Smooth muscle cell (in vitro differentiated cells): ENCODE results near the gene CDYL. TPM values are rescaled to one million over a fixed set of nuclear protein-coding genes. Genes with fewer than 3 reads are reported as not detected.
"Not testable (repeated sequence)": the region's sequence is repeated elsewhere in the genome, so short reads cannot be mapped to it uniquely, and the experiment has no call there.

ENCODE experiments used
- DNase-seq: peaks from one replicate; lab custom pipeline; 2025; ENCODE audit not compliant: unreplicated experiment; lab: John Stamatoyannopoulos, UW
- H2AFZ ChIP-seq: fragments of 200-600 bp; sonication (generic); 2 replicates; pipeline ENCODE4 v1.6.0; 2016; ENCODE audit warnings: antibody characterized with exemption, low read depth, mild to moderate bottlenecking
- H3F3A ChIP-seq: fragments of 200-600 bp; sonication (generic); 2 replicates; pipeline ENCODE4 v1.6.0; 2017; ENCODE audit warnings: antibody characterized with exemption, low read depth
- H3K27ac ChIP-seq: fragments of 200-600 bp; sonication (generic); 2 replicates; pipeline ENCODE4 v1.5.1; 2016; ENCODE audit warnings: low read depth, mild to moderate bottlenecking
- H3K27me3 ChIP-seq: fragments of 200-600 bp; sonication (generic); 2 replicates; pipeline ENCODE4 v1.6.1; 2016; ENCODE audit warnings: low read depth, mild to moderate bottlenecking
- H3K36me3 ChIP-seq: fragments of 200-600 bp; sonication (generic); 2 replicates; pipeline ENCODE4 v1.5.1; 2016; ENCODE audit warnings: low read depth
- H3K4me1 ChIP-seq: fragments of 200-600 bp; sonication (generic); 2 replicates; pipeline ENCODE4 v1.5.1; 2016; ENCODE audit warnings: low read depth
- H3K4me2 ChIP-seq: fragments of 200-600 bp; sonication (generic); 2 replicates; pipeline ENCODE4 v1.6.0; 2016; ENCODE audit warnings: mild to moderate bottlenecking
- H3K4me3 ChIP-seq: fragments of 200-600 bp; sonication (generic); 2 replicates; pipeline ENCODE4 v1.5.1; 2016; ENCODE audit warnings: mild to moderate bottlenecking
- H3K79me2 ChIP-seq: fragments of 200-600 bp; sonication (generic); 2 replicates; pipeline ENCODE4 v1.6.0; 2016; ENCODE audit warnings: low read depth, mild to moderate bottlenecking
- H3K9ac ChIP-seq: fragments of 200-600 bp; sonication (generic); 2 replicates; pipeline ENCODE4 v1.6.0; 2016; ENCODE audit warnings: low read depth
- H3K9me3 ChIP-seq: fragments of 200-600 bp; sonication (generic); replicated peaks from 2 replicates; pipeline ENCODE4 v1.5.1; 2016; ENCODE audit warnings: low read depth
- H4K20me1 ChIP-seq: fragments of 200-600 bp; sonication (generic); 2 replicates; pipeline ENCODE4 v1.6.0; 2016; ENCODE audit warnings: low read depth
- CTCF ChIP-seq: fragments of 200-600 bp; sonication (generic); IDR thresholded peaks from 2 replicates; pipeline ENCODE4 v1.5.1; 2017; ENCODE audit warnings: borderline replicate concordance, mild to moderate bottlenecking, antibody characterized with exemption; ENCODE audit not compliant: insufficient read depth, poor library complexity, severe bottlenecking
- WGBS: methylation state at CpG from one replicate; pipeline ENCODE4 v1.1.7; 2016; ENCODE audit warnings: low lambda C conversion rate; 5-methylcytosine and 5-hydroxymethylcytosine counted together
- polyA plus RNA-seq: library from polyadenylated mRNA; unstranded; fragments of >200 nt; fragmentation: Nextera tagmentation; extraction: Ambion mirVana; gene quantifications from 2 replicates; pipeline ENCODE4 v1.2.1, GENCODE V29; 2016
- total RNA-seq: library from RNA; depleted of rRNA; stranded (reverse); fragments of >200 nt; gene quantifications from 2 replicates; pipeline ENCODE4 v1.2.3, GENCODE V29; 2014

CDYL gene
- total and polyA plus RNA-seq, 2 experiments from 2014 or later: 28.7 to 34.5 TPM

DNA sequence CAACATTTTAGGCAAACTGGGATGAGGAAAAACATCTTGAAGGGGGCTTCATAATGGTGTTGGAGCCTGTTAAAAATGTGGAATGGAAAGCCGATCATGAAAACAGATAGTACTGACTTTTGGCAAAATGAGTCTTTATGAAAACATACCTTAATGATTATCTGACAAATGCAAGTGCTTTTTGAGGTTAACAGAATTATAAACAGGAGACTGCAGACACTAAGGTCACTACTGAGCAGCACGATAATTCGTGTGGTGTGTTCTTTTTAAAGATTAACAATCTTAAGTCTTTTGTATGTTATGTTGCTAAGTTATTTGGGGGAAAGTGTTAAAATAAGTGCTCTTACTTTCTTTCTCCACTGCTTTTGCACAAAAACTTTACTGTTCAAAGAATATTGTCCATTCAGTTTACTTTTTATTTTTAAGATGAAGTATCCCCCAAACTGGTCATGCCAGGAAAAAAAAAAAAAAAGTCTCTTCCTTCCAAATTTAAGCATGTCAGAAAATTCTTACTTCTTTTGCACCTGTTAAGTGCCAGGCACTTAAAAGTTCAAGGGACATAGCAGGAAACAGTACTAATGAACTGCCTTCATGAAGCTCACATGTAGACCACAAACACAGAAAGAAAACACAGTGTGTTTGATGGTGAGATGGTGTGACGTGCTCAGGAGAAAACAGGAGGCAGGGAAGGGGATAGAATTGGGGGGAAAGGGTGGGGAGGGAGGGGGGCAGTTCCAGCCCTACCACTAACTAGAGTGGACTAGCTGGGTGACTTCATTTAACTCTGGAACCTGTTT lies 73.2 kb downstream of the CDYL start:
- TF ChIP-seq CTCF: no peak
- Histone ChIP-seq H3K4me2 (no peak overlapping the region), H3K27me3 (no peaks in the 10 kb centered on the region), H3K9me3 (peaks cover 4% of the 10 kb centered on the region), H3K36me3 (no peaks in the 10 kb centered on the region), H2AFZ (no peak overlapping the region), H3K9ac (no peak overlapping the region), H3K4me1 (peaks cover 11% of the 10 kb centered on the region), H3K4me3 (no peak overlapping the region), H4K20me1 (peaks cover 99% of the 10 kb centered on the region), H3F3A (no peaks in the 10 kb centered on the region), H3K79me2 (peaks cover 94% of the 10 kb centered on the region), H3K27ac (no peak overlapping the region)
- WGBS: 88% methylated on average over 4 of the region's 4 CpGs
- DNase-seq: no peak

GRCh38 chr6:4851035-4851434 lies 74.8 kb downstream of the CDYL start:
- H3K9me3 ChIP-seq: no peaks in the 10 kb centered on the region
- TF ChIP-seq CTCF: no peak
- peaks cover 11% of the 10 kb centered on the region for H3K4me1 ChIP-seq
- 98% methylated on average over 4 of the region's 4 CpGs for WGBS
- peaks cover 93% of the 10 kb centered on the region for H3K79me2 ChIP-seq
- no peak for DNase-seq
- peaks cover 100% of the 10 kb centered on the region for H4K20me1 ChIP-seq
- H3K27me3 ChIP-seq: no peaks in the 10 kb centered on the region
- no peaks in the 10 kb centered on the region for H3K36me3 ChIP-seq
- H3K4me3 ChIP-seq: no peak overlapping the region
- H3K9ac ChIP-seq: no peak overlapping the region
- H3K4me2 ChIP-seq: no peak overlapping the region
- H2AFZ ChIP-seq: no peak overlapping the region
- H3F3A ChIP-seq: no peaks in the 10 kb centered on the region
- H3K27ac ChIP-seq: no peak overlapping the region

DNA sequence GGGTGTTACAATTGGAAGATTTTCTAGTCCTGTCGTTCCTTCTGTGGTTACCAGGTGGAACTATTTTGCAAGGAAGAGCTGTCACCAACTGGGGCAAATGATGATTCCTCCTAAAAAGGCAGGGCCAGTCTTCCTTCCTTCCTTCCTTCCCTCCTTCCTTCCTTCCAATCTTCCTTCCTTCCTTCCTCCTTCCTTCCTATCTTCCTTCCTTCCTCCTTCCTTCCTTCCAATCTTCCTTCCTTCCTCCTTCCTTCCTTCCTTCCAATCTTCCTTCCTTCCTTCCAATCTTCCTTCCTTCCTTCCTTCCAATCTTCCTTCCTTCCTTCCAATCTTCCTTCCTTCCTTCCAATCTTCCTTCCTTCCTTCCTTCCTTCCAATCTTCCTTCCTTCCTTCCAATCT lies 76.0 kb downstream of the CDYL start:
- not testable (repeated sequence) for H3K36me3 ChIP-seq, H3K9ac ChIP-seq, H2AFZ ChIP-seq, H3K27ac ChIP-seq, H3F3A ChIP-seq, H3K4me2 ChIP-seq, H3K4me3 ChIP-seq, H3K9me3 ChIP-seq, DNase-seq, H3K4me1 ChIP-seq, H3K27me3 ChIP-seq
- peaks cover 100% of the 10 kb centered on the region for H4K20me1 ChIP-seq
- peaks cover 93% of the 10 kb centered on the region for H3K79me2 ChIP-seq
- WGBS: 90% methylated on average over 1 of the region's 1 CpG

DNA sequence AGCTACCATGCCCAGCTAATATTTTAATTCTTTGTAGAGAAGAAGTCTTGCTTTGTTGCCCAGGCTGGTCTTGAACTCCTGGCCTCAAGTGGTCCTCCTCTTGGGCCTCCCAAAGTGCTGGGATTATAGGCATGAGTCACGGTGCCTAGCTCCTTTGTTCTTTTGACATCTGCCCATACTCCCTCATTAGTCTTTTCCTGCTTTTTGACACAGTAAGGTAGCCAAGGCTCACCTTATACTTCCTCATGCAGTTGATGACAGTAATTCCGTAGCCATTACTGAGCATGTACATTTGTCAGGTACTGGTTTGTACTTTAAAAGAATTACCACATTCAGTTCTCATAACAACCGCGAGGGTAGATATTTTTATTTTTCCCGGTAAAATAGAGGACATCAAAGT lies 76.7 kb downstream of the CDYL start:
- Histone ChIP-seq H3K4me1 (peaks cover 6% of the 10 kb centered on the region), H3F3A (no peaks in the 10 kb centered on the region), H3K27ac (no peak overlapping the region), H3K9ac (no peak overlapping the region), H3K36me3 (no peaks in the 10 kb centered on the region), H3K4me2 (no peak overlapping the region), H2AFZ (no peak overlapping the region), H3K4me3 (no peak overlapping the region), H3K27me3 (no peaks in the 10 kb centered on the region), H3K9me3 (no peaks in the 10 kb centered on the region), H4K20me1 (peaks cover 100% of the 10 kb centered on the region), H3K79me2 (peaks cover 93% of the 10 kb centered on the region)
- WGBS: 86% methylated on average over 5 of the region's 5 CpGs
- DNase-seq: no peak
- TF ChIP-seq CTCF: no peak
